HG03565 (cell line): ENCODE data around the gene GRM2.

Experiments
- ATAC-seq: cut with Tn5 transposase; IDR thresholded peaks from one replicate; pipeline ENCODE4 v1.9.1; 2021; ENCODE audit warnings: mild to moderate bottlenecking, moderate library complexity; ENCODE audit not compliant: unreplicated experiment

The GRM2 gene

DNA sequence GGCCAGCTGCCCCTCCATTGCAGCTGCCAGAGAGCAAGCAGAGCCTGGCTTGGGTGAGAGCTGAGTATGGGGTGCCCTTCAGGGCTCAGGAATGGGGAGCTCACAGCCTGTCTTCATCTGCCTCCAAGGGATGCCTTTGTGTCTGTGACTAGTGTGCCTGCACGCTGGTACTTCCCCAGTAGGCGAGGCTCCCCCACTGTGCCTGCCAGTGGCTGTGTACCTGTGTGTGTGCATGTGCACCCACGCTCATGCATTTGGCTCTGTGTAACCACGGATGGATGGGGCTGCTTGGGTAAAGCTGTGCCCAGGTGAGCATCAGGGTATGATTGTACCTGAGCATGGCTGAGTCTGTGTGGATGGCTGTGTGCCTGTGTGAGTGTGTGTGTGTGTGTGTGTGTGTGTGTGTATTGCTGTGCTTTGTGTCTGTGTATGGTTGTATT lies 2.3 kb upstream of the GRM2 start:
- ATAC-seq: no peak

- ATAC-seq: no peak
These were observed 1.4 kb upstream of the GRM2 start for GRCh38 chr3:51705276-51706020.

DNA sequence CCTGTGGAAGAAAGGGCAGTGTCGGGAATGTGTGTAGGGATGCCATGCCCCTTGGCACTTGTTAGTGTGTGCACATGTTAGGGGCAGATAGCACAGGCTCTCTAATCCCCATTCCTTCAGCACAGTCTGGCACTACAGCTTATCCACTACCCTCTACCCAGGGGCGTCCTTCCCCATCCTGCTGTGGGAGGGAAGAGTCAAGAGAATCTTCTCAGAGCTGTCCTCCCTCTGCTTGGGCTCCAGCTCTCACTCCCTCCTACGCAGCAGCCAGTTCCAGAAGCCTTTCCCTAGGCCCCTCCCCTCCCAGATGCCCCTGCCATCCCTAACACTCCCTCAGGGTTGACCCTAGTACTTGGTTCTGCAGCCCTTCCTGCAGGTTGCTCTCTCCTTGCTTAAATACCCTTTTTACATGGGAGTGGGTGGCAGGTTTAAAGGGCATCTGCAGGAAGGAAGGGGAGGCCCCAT lies 815 bp upstream of the GRM2 start:
- no peak for ATAC-seq

GRCh38 chr3:51708216-51708845 lies 1.5 kb downstream of the GRM2 start:
- ATAC-seq: no peak

DNA sequence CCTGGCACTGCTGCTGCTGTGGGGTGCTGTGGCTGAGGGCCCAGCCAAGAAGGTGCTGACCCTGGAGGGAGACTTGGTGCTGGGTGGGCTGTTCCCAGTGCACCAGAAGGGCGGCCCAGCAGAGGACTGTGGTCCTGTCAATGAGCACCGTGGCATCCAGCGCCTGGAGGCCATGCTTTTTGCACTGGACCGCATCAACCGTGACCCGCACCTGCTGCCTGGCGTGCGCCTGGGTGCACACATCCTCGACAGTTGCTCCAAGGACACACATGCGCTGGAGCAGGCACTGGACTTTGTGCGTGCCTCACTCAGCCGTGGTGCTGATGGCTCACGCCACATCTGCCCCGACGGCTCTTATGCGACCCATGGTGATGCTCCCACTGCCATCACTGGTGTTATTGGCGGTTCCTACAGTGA lies 2.1 kb downstream of the GRM2 start:
- no peak for ATAC-seq

DNA sequence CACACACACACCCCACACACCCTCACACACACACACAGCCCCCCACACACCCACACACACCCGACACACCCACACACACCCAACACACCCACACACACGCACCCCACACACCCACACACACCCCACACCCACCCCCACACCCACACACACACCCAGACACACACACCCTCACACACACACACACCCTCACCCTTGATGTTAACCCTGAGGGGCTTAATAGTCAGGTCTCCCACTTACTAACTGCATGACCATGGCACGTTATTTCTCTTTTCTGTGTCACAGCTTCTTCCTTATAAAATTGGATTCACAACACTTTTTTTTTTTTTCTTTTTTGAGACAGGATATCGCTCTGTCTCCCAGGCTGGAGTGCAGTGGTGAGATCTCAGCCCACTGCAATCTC lies 2.8 kb downstream of the GRM2 start:
- ATAC-seq: no peak

DNA sequence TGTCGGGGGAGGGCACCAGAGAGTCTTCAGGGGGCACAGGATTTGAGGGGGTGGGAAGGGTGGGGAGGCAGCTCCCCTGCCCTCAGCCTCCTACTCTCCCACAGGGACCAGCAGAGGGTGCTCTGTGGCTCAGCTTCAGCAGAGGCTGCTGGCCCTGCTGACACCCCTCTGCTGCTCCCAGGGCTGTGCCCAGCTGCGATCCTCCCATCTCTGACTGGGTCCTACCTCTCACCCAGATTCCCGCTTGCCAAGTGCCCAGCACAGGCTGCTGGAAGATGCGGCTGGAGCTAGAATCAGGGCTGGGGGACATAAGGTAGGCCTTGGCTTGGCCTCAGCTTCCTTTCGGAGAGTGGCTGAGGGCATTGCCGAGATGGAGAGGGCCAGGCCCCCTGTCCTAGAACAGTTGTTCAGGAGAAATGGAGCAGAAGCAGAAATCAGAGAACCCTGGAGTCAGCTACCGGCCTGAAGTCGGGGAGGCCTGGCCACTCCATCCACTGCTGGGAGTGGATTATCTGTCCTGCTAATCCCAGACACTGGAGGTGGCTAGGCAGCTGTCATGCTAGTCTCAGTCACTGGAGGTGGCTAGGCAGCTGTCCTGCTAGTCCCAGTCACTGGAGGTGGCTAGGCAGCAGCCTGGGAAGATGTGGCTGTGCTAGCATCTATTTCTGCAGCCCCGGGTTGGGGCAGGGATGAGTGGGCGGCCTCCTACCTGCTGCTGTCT lies 3.9 kb downstream of the GRM2 start:
- ATAC-seq: no peak

DNA sequence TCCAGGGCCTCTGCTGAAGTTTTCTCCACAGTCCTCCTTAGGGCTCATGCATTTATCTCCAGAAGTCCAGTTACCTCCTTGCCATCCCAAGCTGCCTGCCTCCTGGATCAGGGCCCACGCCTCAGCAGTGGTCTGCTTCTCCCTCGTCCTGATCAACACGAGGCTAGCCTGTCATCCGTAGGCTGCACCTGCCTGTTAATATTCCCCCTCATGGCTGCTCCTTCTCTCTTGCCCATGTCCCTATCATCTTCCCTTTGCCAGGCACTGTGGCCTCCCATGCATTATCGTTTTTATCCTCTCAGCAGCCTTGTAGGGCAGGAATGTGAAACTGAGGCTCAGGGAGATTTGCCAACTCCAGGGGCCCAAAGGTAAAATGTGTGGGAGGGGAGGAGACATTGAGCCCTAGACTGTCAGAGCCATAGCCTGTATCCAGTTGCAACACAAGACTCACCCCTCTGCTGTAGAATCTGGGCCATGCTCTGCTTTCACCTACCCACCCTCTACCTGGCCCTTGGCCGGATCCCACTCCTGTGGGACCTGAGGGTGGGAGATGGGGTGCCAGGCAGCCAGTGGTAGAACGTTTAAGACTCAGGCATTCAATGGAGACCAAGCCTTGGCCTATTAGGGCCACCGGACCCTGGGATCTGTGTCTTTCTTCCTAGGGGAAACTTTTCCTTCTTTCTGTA lies 4.6 kb downstream of the GRM2 start:
- ATAC-seq: no peak

- ATAC-seq: no peak
These were observed 5.2 kb downstream of the GRM2 start for GRCh38 chr3:51712038-51712420.

- no peak for ATAC-seq
These were observed 5.7 kb downstream of the GRM2 start for GRCh38 chr3:51712511-51712931.

- no peak for ATAC-seq
These were observed 6.1 kb downstream of the GRM2 start for GRCh38 chr3:51712963-51713362.

GRCh38 chr3:51715231-51715976 lies 8.5 kb downstream of the GRM2 start:
- ATAC-seq: no peak

- no peak for ATAC-seq
These were observed 9.1 kb downstream of the GRM2 start for GRCh38 chr3:51715977-51716294.

DNA sequence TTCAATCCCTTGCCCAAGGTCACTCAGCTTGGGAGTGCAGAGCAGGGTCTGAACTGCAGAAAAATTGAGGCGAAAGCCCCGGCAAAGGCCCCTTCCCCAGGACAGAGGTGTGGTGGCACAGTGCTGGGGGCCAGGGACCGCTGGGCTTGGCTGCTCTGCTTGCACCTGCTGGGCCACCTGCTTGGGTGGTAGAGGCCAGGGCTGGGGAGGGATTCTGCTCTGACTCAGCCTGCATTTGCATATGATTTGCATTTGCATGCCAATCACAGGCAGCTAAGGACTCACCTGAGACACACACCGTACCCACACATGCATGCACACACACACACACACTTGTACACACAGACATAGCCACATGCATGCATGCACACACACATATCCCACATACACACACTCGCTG lies 9.9 kb downstream of the GRM2 start:
- ATAC-seq: no peak

GRCh38 chr3:51717446-51717845 lies 10.6 kb downstream of the GRM2 start:
- no peak for ATAC-seq

DNA sequence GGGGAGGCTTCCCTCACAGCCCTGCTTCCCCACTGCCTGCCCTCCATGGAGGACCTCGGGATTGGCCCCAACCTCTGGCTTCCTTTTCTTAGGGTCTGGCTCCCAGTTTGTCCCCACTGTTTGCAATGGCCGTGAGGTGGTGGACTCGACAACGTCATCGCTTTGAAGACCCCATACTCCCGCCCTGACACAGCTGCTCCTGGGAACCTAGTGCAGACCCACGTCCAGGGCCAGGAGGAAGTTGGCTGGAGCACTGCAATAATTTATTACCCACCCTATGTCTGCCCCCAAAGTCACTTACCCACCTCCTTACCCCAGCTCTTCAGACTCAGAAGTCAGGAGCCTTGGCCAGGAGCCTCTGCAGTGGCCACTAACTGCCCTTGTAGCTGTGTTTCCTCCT lies 11.1 kb downstream of the GRM2 start:
- ATAC-seq: no peak

DNA sequence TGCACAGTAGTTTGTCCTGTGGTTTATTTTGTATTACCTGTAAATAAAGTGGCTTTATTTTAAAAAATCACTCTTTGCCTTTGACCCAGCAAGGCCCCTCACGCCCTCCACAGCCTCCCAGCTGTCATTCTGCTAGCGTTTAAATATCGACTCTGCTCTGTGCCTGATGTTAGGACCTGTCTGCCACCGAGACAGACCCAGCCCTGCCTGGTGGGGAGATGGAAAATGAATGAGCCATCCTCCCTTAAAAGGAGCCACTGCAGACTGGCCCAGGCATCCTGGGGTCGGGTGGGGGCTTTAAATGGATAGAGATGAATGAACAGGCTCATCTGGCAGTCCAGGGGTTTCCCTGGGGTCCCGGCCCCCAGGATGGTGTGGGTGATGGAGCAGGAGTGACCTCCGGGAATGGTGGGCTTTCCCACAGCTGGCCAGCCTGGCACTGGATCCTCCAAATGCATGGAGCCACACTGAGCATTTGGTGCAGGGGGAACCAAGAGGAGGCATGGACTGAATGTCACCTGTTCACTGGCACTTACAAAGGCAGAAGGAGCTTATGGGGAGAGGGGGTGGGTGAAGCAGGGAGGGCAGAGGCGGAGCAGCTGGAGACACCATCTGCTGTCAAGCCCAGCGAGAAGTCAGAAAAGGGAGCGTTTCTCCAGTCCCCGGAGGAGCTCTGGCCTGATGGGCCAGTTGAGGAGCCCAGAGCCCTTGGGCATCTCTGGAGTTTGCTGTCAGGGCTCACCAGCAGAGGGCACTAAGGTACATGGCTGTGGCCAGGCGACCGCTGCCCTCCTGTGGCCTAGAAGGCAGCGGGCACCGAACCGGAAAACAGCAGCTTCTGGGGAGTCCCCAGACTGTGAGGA lies 11.9 kb downstream of the GRM2 start:
- ATAC-seq: no peak

DNA sequence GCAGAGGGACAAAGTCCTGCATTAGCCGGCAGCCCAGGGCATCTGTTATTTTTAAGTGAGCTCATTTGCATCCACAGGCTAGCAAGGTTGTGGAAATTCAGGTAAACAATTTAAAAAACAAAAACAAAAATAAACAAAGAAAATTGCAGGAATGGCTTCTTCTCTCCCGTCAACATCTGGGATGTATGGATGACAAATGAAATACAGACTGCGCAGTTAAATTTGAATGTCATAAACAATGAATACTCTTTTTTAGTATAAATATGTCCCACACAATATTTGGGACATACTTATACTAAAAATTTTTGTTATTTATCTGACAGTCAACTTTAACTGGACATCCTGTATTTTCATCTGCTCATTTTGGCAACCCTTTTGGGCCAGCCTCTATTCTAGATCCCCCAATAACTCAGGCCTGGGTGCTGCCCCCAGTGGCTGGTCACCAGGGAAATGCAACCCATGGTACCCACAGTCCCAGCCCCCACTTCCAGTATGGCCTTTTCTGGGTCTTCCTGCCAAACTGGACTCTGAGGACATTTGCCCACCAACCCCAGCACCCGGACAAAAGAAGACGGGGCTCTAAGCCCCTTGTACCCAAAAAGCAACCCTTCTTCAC lies 12.7 kb downstream of the GRM2 start:
- no peak for ATAC-seq

GRCh38 chr3:51720292-51721061 lies 13.6 kb downstream of the GRM2 start:
- ATAC-seq: no peak
